ENCODE data around the gene LEMD2.

The LEMD2 gene

GRCh38 chr6:33763483-33763882 is 25.4 kb downstream of the LEMD2 start:
- Histone ChIP-seq H2AFZ (ENCODE audit: low read length) (no peak overlapping the region), H3K36me3 (ENCODE audit: insufficient read depth, low read length) (no peaks in the 10 kb centered on the region), H3F3A (ENCODE audit: insufficient read depth, low read length) (no peaks in the 10 kb centered on the region), H3K4me2 (ENCODE audit: low read length) (no peak overlapping the region), H3K4me1 (ENCODE audit: insufficient read depth, low read length, severe bottlenecking) (no peaks in the 10 kb centered on the region), H4K20me1 (ENCODE audit: insufficient read depth, low read length) (no peaks in the 10 kb centered on the region), H3K4me3 (ENCODE audit: low read depth, low read length, poor library complexity, severe bottlenecking) (no peak overlapping the region), H3K9ac (ENCODE audit: low read length) (no peak overlapping the region), H3K9me3 (ENCODE audit: low read length) (no peaks in the 10 kb centered on the region), H3K9me2 (ENCODE audit: low read depth, low read length) (no peaks in the 10 kb centered on the region), H3K27ac (ENCODE audit: low read depth, low read length, poor library complexity, severe bottlenecking) (no peak overlapping the region), H3K79me2 (ENCODE audit: insufficient read depth, low read length) (no peaks in the 10 kb centered on the region), H3K27me3 (ENCODE audit: insufficient read depth, low read length) (peaks cover 6% of the 10 kb centered on the region)
- TF ChIP-seq EZH2 (IDR thresholded peaks at IDR 0.05; ENCODE audit: borderline replicate concordance, low read length) (no peak), CTCF (IDR thresholded peaks at IDR 0.05; ENCODE audit: low read length) (no peak)

GRCh38 chr6:33762713-33763112 is 26.2 kb downstream of the LEMD2 start:
- Histone ChIP-seq H3K27me3 (ENCODE audit: insufficient read depth, low read length) (peaks cover 6% of the 10 kb centered on the region), H3K4me2 (ENCODE audit: low read length) (no peak overlapping the region), H4K20me1 (ENCODE audit: insufficient read depth, low read length) (no peaks in the 10 kb centered on the region), H3K36me3 (ENCODE audit: insufficient read depth, low read length) (no peaks in the 10 kb centered on the region), H3F3A (ENCODE audit: insufficient read depth, low read length) (no peaks in the 10 kb centered on the region), H3K9me2 (ENCODE audit: low read depth, low read length) (no peaks in the 10 kb centered on the region), H2AFZ (ENCODE audit: low read length) (no peak overlapping the region), H3K9me3 (ENCODE audit: low read length) (no peaks in the 10 kb centered on the region), H3K79me2 (ENCODE audit: insufficient read depth, low read length) (no peaks in the 10 kb centered on the region), H3K4me1 (ENCODE audit: insufficient read depth, low read length, severe bottlenecking) (no peaks in the 10 kb centered on the region), H3K4me3 (ENCODE audit: low read depth, low read length, poor library complexity, severe bottlenecking) (no peak overlapping the region), H3K27ac (ENCODE audit: low read depth, low read length, poor library complexity, severe bottlenecking) (no peak overlapping the region), H3K9ac (ENCODE audit: low read length) (no peak overlapping the region)
- no peak for TF ChIP-seq EZH2 (IDR thresholded peaks at IDR 0.05; ENCODE audit: borderline replicate concordance, low read length)
- TF ChIP-seq CTCF (IDR thresholded peaks at IDR 0.05; ENCODE audit: low read length): no peak

GRCh38 chr6:33761922-33762629 is 26.9 kb downstream of the LEMD2 start:
- Histone ChIP-seq H3K4me2 (ENCODE audit: low read length) (no peak overlapping the region), H3K27me3 (ENCODE audit: insufficient read depth, low read length) (peaks cover 6% of the 10 kb centered on the region), H3K4me3 (ENCODE audit: low read depth, low read length, poor library complexity, severe bottlenecking) (no peak overlapping the region), H4K20me1 (ENCODE audit: insufficient read depth, low read length) (no peaks in the 10 kb centered on the region), H3K36me3 (ENCODE audit: insufficient read depth, low read length) (no peaks in the 10 kb centered on the region), H3K9ac (ENCODE audit: low read length) (no peak overlapping the region), H3F3A (ENCODE audit: insufficient read depth, low read length) (no peaks in the 10 kb centered on the region), H3K79me2 (ENCODE audit: insufficient read depth, low read length) (no peaks in the 10 kb centered on the region), H3K27ac (ENCODE audit: low read depth, low read length, poor library complexity, severe bottlenecking) (no peak overlapping the region), H3K9me2 (ENCODE audit: low read depth, low read length) (no peaks in the 10 kb centered on the region), H2AFZ (ENCODE audit: low read length) (no peak overlapping the region), H3K9me3 (ENCODE audit: low read length) (no peaks in the 10 kb centered on the region), H3K4me1 (ENCODE audit: insufficient read depth, low read length, severe bottlenecking) (no peaks in the 10 kb centered on the region)
- TF ChIP-seq EZH2 (IDR thresholded peaks at IDR 0.05; ENCODE audit: borderline replicate concordance, low read length) (no peak), CTCF (IDR thresholded peaks at IDR 0.05; ENCODE audit: low read length) (peak; percentile 48)

All from OCI-LY1 (cell line).